ENCODE data around the gene ITPR1. TPM values are rescaled to one million over a fixed set of nuclear protein-coding genes. Genes with fewer than 3 reads are reported as not detected.

ITPR1 gene
- total RNA-seq, 4 donors from 2014 or later = 9.5 to 24.1 (median 17.5) TPM

GRCh38 chr3:4744405-4745234 is 251.5 kb downstream of the ITPR1 start:
- WGBS, 2 donors = 79 to 89% methylated on average over 3 of the region's 3 CpGs
- intact Hi-C loops (cut with DNase I; ENCODE audit: low total_unique reads) = no loop called here
- no peak overlapping the region for H3K4me3 ChIP-seq (ENCODE audit: low read depth, poor library complexity, severe bottlenecking)
- no peak for TF ChIP-seq POLR2A (IDR thresholded peaks at IDR 0.05)
- DNase-seq (ENCODE audit: low spot score in 2 of 2) = peak in 1 of 2 donors; percentile 54

DNA sequence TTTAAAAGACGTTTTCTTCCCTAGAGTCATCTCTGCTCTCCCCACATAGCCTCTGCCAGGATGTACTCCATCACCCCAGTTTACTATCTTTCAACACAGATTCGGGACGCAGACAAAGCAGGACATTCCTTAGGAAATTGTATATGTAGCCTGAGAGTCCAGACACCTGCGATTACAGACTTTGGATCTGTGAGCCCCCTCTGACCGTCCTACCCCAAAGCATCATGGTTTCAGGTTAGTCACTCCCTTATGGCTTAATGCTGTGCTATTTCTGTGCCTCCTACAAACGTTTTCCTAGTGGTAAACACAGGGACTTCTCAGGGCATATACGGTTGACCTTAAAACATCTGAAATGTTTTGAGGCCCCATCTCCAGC is 252.1 kb downstream of the ITPR1 start:
- peak in 1 of 2 donors; percentile 12 for DNase-seq (ENCODE audit: low spot score in 2 of 2)
- H3K4me3 ChIP-seq (ENCODE audit: low read depth, poor library complexity, severe bottlenecking) = no peak overlapping the region
- 69 to 79% methylated on average over 7 of the region's 7 CpGs for WGBS, 2 donors
- TF ChIP-seq POLR2A (IDR thresholded peaks at IDR 0.05) = no peak
- TF ChIP-seq CTCF (IDR thresholded peaks at IDR 0.05) = no peak
- intact Hi-C loops (cut with DNase I; ENCODE audit: low total_unique reads) = no loop called here

DNA sequence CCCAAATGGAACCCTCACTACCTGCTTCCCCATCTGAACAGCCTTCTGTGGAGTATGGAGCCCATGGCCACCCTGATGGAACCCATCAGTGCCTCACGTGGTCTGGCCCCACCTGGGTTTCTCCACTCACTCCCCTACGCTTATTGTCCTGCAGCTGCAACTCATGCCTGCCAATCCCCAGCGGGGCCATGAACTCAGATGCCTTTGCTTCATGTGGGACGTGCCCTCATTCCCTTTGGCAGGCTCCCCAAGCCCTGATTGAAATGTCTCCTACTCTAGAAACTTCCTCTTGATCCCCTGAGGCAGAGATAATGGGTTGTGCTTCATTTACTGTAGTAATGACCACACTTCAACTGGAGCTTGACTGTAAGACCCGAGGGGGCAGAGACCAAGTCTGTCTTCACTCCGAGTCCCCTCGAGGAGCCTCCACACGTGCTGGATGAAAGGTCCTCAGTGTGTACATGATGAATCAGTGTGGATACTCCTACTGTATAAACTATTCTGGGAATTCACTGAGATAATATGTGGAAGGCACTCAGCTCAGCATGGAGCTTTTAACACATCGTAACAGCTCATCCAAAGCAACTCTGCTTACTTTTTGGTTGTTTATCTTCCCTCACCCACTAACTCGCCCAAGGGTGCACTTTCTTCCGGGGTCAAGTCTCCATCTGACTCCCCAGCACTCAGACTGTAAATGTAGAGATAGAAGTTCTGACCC is 253.3 kb downstream of the ITPR1 start:
- intact Hi-C loops (cut with DNase I; ENCODE audit: low total_unique reads) = no loop called here
- DNase-seq (ENCODE audit: low spot score in 2 of 2) = peak in 1 of 2 donors; percentile 82
- WGBS, 2 donors = 60 to 61% methylated on average over 11 of the region's 11 CpGs
- no peak for TF ChIP-seq POLR2A (IDR thresholded peaks at IDR 0.05)
- TF ChIP-seq CTCF (IDR thresholded peaks at IDR 0.05) = no peak
- H3K4me3 ChIP-seq (ENCODE audit: low read depth, poor library complexity, severe bottlenecking) = no peak overlapping the region

DNA sequence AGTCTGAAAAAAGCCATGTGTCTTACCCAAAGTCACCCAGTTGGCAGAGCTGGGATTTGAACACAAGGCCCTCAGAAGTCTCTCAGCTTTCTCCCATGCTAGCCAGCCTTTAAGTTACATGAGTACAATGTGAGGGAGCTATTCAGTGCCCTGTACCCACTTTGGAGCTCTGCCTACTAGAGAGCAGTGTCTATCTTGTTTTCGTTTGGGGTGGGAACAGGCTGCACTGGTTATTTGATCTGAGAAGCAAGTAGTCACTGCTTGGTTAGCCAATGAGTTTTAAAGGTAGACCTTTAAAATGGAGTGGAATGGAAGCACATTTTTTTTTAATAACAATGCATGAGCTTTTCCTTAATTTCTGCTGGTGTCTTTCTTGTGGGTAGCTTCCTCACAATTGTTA is 255.0 kb downstream of the ITPR1 start:
- 42 to 67% methylated on average over 1 of the region's 1 CpG for WGBS, 2 donors
- TF ChIP-seq POLR2A (IDR thresholded peaks at IDR 0.05) (no peak), CTCF (IDR thresholded peaks at IDR 0.05) (no peak)
- no peak for DNase-seq (ENCODE audit: low spot score in 2 of 2)
- no peak overlapping the region for H3K4me3 ChIP-seq (ENCODE audit: low read depth, poor library complexity, severe bottlenecking)
- intact Hi-C loops (cut with DNase I; ENCODE audit: low total_unique reads) = no loop called here

DNA sequence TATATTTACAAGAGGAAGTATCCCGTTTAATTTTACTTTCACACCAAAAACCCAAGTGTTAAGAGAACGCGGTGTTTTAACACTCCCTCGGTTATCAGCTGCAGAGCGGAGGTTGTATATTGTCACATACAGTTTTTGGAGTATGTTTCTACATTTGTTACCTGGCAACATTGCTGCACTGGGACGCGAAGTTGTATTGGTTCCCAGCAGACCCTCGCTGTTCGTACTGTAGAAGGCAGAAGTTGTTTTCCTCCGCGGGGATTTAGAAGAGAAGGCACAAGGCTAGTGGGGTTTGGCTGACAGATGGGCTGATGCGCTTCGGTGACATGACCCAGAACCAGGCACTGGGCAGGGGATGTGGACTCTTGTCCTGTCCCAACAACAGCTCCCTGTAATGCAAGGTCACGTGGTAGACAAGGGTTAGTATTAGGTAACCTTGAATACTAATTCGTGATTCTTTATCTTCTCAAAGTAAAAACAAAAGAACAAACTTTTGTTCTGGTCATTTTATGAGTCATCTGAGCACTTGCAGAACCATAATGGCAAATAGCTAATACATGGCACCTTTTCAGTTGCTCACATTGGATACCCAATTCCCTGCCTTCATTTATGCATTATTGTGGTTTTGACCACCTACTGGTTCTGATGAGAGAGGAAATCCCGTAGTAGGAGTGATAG is 255.7 kb downstream of the ITPR1 start:
- no peak for TF ChIP-seq POLR2A (IDR thresholded peaks at IDR 0.05)
- TF ChIP-seq CTCF (IDR thresholded peaks at IDR 0.05) = no peak
- WGBS, 2 donors = 91 to 94% methylated on average over 16 of the region's 16 CpGs
- H3K4me3 ChIP-seq (ENCODE audit: low read depth, poor library complexity, severe bottlenecking) = no peak overlapping the region
- intact Hi-C loops (cut with DNase I; ENCODE audit: low total_unique reads) = no loop called here
- DNase-seq (ENCODE audit: low spot score in 2 of 2) = peak in 1 of 2 donors; percentile 45

DNA sequence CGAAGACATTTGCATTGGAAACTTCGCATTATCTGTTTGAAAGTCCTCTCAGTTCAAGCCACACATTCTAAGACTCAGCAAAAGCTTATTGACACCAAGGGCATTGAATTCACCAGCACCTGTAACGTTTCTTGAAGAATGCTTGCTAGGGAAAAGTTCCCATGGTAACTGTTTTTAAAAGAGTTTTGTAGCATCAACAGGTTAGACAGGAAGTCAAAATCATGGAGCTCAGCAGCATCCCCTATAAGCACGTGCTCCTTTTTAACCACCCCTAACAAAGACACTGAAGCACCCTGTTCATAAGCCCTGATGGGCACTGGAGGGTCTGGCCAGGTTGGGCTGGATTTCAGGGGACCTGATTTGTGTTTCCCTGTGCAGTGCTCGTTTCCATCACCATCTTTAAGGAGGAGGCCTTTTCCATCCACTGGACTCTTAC is 256.4 kb downstream of the ITPR1 start:
- H3K4me3 ChIP-seq (ENCODE audit: low read depth, poor library complexity, severe bottlenecking) = no peak overlapping the region
- peak in 1 of 2 donors; percentile 48 for DNase-seq (ENCODE audit: low spot score in 2 of 2)
- TF ChIP-seq CTCF (IDR thresholded peaks at IDR 0.05) (no peak), POLR2A (IDR thresholded peaks at IDR 0.05) (no peak)
- 78% methylated on average over 5 of the region's 5 CpGs for WGBS, 2 donors
- intact Hi-C loops (cut with DNase I; ENCODE audit: low total_unique reads) = no loop called here
